PC-9 (cell line): Measurements from ENCODE around the gene SLC51B. TPM values are rescaled to one million over a fixed set of nuclear protein-coding genes. Genes with fewer than 3 reads are reported as not detected.

Experiments
- BruUV-seq: library from RNA; stranded (reverse); fragments of 400-500 nt; replicated peaks from 2 replicates; lab custom pipeline; 2021; lab: Mats Ljungman, UMichigan
- CTCF ChIA-PET: fragments of 300-600 bp; sonication (Branson Sonifier 250); formaldehyde crosslinking; loops from one replicate; lab custom pipeline; 2022; ENCODE audit warnings: antibody characterized with exemption; lab: Charles Lee
- POLR2A ChIA-PET: fragments of 300-600 bp; sonication (Branson Sonifier 250); formaldehyde crosslinking; loops from one replicate; lab custom pipeline; 2022; ENCODE audit warnings: antibody characterized with exemption; ENCODE audit not compliant: unreplicated experiment; lab: Charles Lee
- DNase-seq, 2 experiments: peaks; one replicate each; pipeline versions ENCODE4 v3.0.0 to v3.0.0-alpha.2; 2015 to 2022; ENCODE audit warnings: mixed read lengths in 1 of 2
- H2AFZ ChIP-seq: fragments of 200-600 bp; sonication (generic); 2 replicates; pipeline ENCODE4 v1.8.1; 2017; ENCODE audit warnings: antibody characterized with exemption
- H3F3A ChIP-seq: fragments of 200-600 bp; sonication (generic); 2 replicates; pipeline ENCODE4 v1.8.1; 2017; ENCODE audit warnings: antibody characterized with exemption, mild to moderate bottlenecking, low read depth; ENCODE audit not compliant: insufficient read depth
- H3K27ac ChIP-seq: fragments of 200-600 bp; sonication (generic); 2 replicates; pipeline ENCODE4 v1.6.1; 2016; ENCODE audit warnings: mixed run types
- H3K27me3 ChIP-seq: fragments of 200-600 bp; sonication (generic); 2 replicates; pipeline ENCODE4 v1.6.1; 2016; ENCODE audit warnings: low read depth, mixed run types; ENCODE audit not compliant: insufficient read depth
- H3K36me3 ChIP-seq: fragments of 200-600 bp; sonication (generic); 2 replicates; pipeline ENCODE4 v1.6.1; 2016; ENCODE audit warnings: low read depth, mixed run types
- H3K4me1 ChIP-seq: fragments of 200-600 bp; sonication (generic); replicated peaks from 2 replicates; pipeline ENCODE4 v1.6.1; 2016; ENCODE audit warnings: mixed run types; ENCODE audit not compliant: insufficient read depth
- H3K4me2 ChIP-seq: fragments of 200-600 bp; sonication (generic); 2 replicates; pipeline ENCODE4 v1.6.1; 2017; ENCODE audit warnings: mixed run types
- H3K4me3 ChIP-seq: fragments of 200-600 bp; sonication (generic); 2 replicates; pipeline ENCODE4 v1.6.1; 2016; ENCODE audit warnings: mixed run types
- H3K79me2 ChIP-seq: fragments of 200-600 bp; sonication (generic); 2 replicates; pipeline ENCODE4 v1.6.1; 2017; ENCODE audit warnings: low read depth, mixed run types
- H3K9me2 ChIP-seq: fragments of 200-600 bp; sonication (generic); 2 replicates; pipeline ENCODE4 v1.8.1; 2017; ENCODE audit warnings: mild to moderate bottlenecking; ENCODE audit not compliant: insufficient read depth
- H3K9me3 ChIP-seq: fragments of 200-600 bp; sonication (generic); 2 replicates; pipeline ENCODE4 v1.8.1; 2016; ENCODE audit warnings: low read depth; ENCODE audit not compliant: insufficient read depth
- H4K20me1 ChIP-seq: fragments of 200-600 bp; sonication (generic); 2 replicates; pipeline ENCODE4 v1.8.1; 2017; ENCODE audit not compliant: insufficient read depth
- CTCF ChIP-seq: fragments of 200-600 bp; sonication (generic); conservative IDR thresholded peaks from 2 replicates; pipeline ENCODE4 v1.6.1; 2017; ENCODE audit warnings: mixed run types, antibody characterized with exemption, mild to moderate bottlenecking, moderate library complexity
- EZH2 ChIP-seq: fragments of 200-600 bp; sonication (generic); IDR thresholded peaks from 2 replicates; pipeline ENCODE4 v1.8.0; 2017; ENCODE audit warnings: antibody characterized with exemption, low read depth
- intact Hi-C: fragments of 100-400 bp; cut with micrococcal nuclease; formaldehyde crosslinking; loops from one replicate; pipeline ENCODE4 v1.10.0; 2022; ENCODE audit not compliant: unreplicated experiment
- total RNA-seq: library from RNA; stranded (reverse); gene quantifications from 2 replicates; pipeline ENCODE4 v1.2.3, GENCODE V29; 2021

Gene SLC51B
- total RNA-seq, 1 experiment from 2014 or later = not detected

- H3K4me1 ChIP-seq = no peaks in the 10 kb centered on the region
- H3K36me3 ChIP-seq = no peaks in the 10 kb centered on the region
- peaks cover 6% of the 10 kb centered on the region; the same call in 1 of the 2 replicates for H3F3A ChIP-seq
- ChIA-PET POLR2A (interaction anchor here (0.6 kb wide), 1 partner anchor 270 kb away, joined by 4 read pairs; the partner anchor contains the start of gene RNU5B-1), CTCF (interaction anchor here (1.5 kb wide), 1 partner anchor 8 kb away, joined by 5 read pairs; no protein-coding TSS in a partner anchor)
- no peak overlapping the region for H3K27ac ChIP-seq
- no peak for DNase-seq
- H3K4me3 ChIP-seq = no peak overlapping the region
- H3K9me3 ChIP-seq = no peaks in the 10 kb centered on the region
- BruUV-seq = no TSS peak
- no peaks in the 10 kb centered on the region for H3K9me2 ChIP-seq
- H4K20me1 ChIP-seq = no peaks in the 10 kb centered on the region
- no peaks in the 10 kb centered on the region for H3K27me3 ChIP-seq
- no peak overlapping the region for H3K4me2 ChIP-seq
- intact Hi-C loops = loop anchor here (5.0 kb wide), 1 partner anchor 153 kb away; the partner anchor contains the start of gene CLPX
- H2AFZ ChIP-seq = no peak overlapping the region
- no peak for TF ChIP-seq EZH2
- no peak for TF ChIP-seq CTCF
- no peaks in the 10 kb centered on the region for H3K79me2 ChIP-seq
Measured at GRCh38 chr15:65034719-65035118, 10.5 kb upstream of the SLC51B start.

GRCh38 chr15:65037309-65037708, 7.9 kb upstream of the SLC51B start:
- H2AFZ ChIP-seq = no peak overlapping the region
- H3F3A ChIP-seq = peaks cover 6% of the 10 kb centered on the region; the same call in 1 of the 2 replicates
- H3K4me2 ChIP-seq = no peak overlapping the region
- ChIA-PET POLR2A (no interaction called here), CTCF (no interaction called here)
- no peak overlapping the region for H3K4me3 ChIP-seq
- no peak for DNase-seq
- no TSS peak for BruUV-seq
- intact Hi-C loops = no loop called here
- H3K27ac ChIP-seq = no peak overlapping the region
- no peaks in the 10 kb centered on the region for H3K79me2 ChIP-seq
- H3K27me3 ChIP-seq = no peaks in the 10 kb centered on the region
- H3K4me1 ChIP-seq = no peaks in the 10 kb centered on the region
- H3K9me2 ChIP-seq = no peaks in the 10 kb centered on the region
- H3K9me3 ChIP-seq = no peaks in the 10 kb centered on the region
- TF ChIP-seq CTCF (no peak), EZH2 (no peak)
- no peaks in the 10 kb centered on the region for H4K20me1 ChIP-seq
- no peaks in the 10 kb centered on the region for H3K36me3 ChIP-seq

- Histone ChIP-seq H3K9me2 (no peaks in the 10 kb centered on the region), H4K20me1 (no peaks in the 10 kb centered on the region), H3K79me2 (no peaks in the 10 kb centered on the region), H2AFZ (no peak overlapping the region), H3K36me3 (no peaks in the 10 kb centered on the region), H3K4me1 (peaks cover under 1% of the 10 kb centered on the region; the same call in 1 of the 2 replicates), H3K27ac (no peak overlapping the region), H3K27me3 (no peaks in the 10 kb centered on the region), H3K9me3 (no peaks in the 10 kb centered on the region), H3K4me3 (no peak overlapping the region), H3K4me2 (no peak overlapping the region), H3F3A (peaks cover 6% of the 10 kb centered on the region; the same call in 1 of the 2 replicates)
- CTCF ChIA-PET = no interaction called here
- intact Hi-C loops = no loop called here
- POLR2A ChIA-PET = no interaction called here
- BruUV-seq = no TSS peak
- no peak for DNase-seq
- TF ChIP-seq EZH2 (no peak), CTCF (no peak)
Measured at GRCh38 chr15:65038428-65038827, 6.8 kb upstream of the SLC51B start.
